Glomerular endothelial cell (primary cell): ENCODE data around the gene RPL38. TPM values are rescaled to one million over a fixed set of nuclear protein-coding genes. Genes with fewer than 3 reads are reported as not detected.

Experiments
- DNase-seq: peaks from one replicate; pipeline ENCODE4 v3.0.0-alpha.2; 2011; ENCODE audit warnings: low read depth, low spot score; ENCODE audit errors: extremely low read depth
- total RNA-seq: library from RNA; depleted of rRNA; stranded (reverse); fragments of >200 nt; gene quantifications from 2 replicates; pipeline ENCODE4 v1.2.3, GENCODE V29; 2015

Gene RPL38
- 542 and 652 TPM in 2 replicates for total RNA-seq

GRCh38 chr17:74203439-74204240 lies at the start of gene RPL38:
Gene RPL38 (plus strand): TSS chr17:74203678. CDS start chr17:74203956, 278 bp downstream.
- peak; percentile 94 for DNase-seq

GRCh38 chr17:74153821-74154430 lies 49.6 kb upstream of the RPL38 start:
- no peak for DNase-seq

- DNase-seq, result no peak
These were observed 46.6 kb upstream of the RPL38 start for GRCh38 chr17:74156878-74157277.

GRCh38 chr17:74157366-74157765 lies 46.1 kb upstream of the RPL38 start:
- DNase-seq, result no peak

- no peak for DNase-seq
These were observed 44.7 kb upstream of the RPL38 start for GRCh38 chr17:74158761-74159160.

- DNase-seq, result no peak
These were observed 44.1 kb upstream of the RPL38 start for GRCh38 chr17:74159226-74159840.

GRCh38 chr17:74160656-74161502 lies 42.6 kb upstream of the RPL38 start:
- DNase-seq, result no peak

GRCh38 chr17:74161503-74161875 lies 42.0 kb upstream of the RPL38 start:
- no peak for DNase-seq

- no peak for DNase-seq
These were observed 40.1 kb upstream of the RPL38 start for GRCh38 chr17:74163271-74163821.

- no peak for DNase-seq
These were observed 39.6 kb upstream of the RPL38 start for GRCh38 chr17:74163836-74164235.

- no peak for DNase-seq
These were observed 38.9 kb upstream of the RPL38 start for GRCh38 chr17:74164446-74165045.

- no peak for DNase-seq
These were observed 37.6 kb upstream of the RPL38 start for GRCh38 chr17:74165797-74166365.

GRCh38 chr17:74170924-74171323 lies 32.6 kb upstream of the RPL38 start:
- DNase-seq, result no peak

GRCh38 chr17:74172700-74173099 lies 30.8 kb upstream of the RPL38 start:
- no peak for DNase-seq

GRCh38 chr17:74176546-74177001 lies 26.9 kb upstream of the RPL38 start:
- no peak for DNase-seq

GRCh38 chr17:74177018-74177450 lies 26.4 kb upstream of the RPL38 start:
- DNase-seq, result no peak

GRCh38 chr17:74179576-74179975 lies 23.9 kb upstream of the RPL38 start:
- DNase-seq, result no peak

- no peak for DNase-seq
These were observed 23.1 kb upstream of the RPL38 start for GRCh38 chr17:74180336-74180735.

GRCh38 chr17:74181341-74181740 lies 22.1 kb upstream of the RPL38 start:
- DNase-seq, result no peak
